ENCODE measurements around the gene YWHAB.

YWHAB gene

DNA sequence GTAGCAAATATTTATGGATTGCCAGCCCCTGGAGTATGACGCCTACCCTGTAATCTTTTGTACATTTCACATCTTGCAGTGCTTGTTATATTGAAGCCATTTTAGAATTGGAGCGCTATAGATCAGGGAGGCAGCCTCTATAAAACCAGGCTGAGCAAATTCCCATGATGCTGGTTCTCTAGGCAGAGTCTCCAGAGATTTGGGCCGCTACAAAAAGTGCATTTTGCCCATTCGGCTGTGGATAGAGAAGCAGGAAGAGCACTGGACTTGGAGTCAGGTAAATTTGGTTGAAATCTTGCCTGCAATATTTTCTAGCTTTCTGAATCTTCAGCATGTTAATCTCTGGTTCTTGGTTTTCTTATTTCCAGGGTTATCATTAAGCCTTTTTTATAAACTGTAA lies 2.0 kb downstream of the YWHAB start:
- TF ChIP-seq, protein P1, sequence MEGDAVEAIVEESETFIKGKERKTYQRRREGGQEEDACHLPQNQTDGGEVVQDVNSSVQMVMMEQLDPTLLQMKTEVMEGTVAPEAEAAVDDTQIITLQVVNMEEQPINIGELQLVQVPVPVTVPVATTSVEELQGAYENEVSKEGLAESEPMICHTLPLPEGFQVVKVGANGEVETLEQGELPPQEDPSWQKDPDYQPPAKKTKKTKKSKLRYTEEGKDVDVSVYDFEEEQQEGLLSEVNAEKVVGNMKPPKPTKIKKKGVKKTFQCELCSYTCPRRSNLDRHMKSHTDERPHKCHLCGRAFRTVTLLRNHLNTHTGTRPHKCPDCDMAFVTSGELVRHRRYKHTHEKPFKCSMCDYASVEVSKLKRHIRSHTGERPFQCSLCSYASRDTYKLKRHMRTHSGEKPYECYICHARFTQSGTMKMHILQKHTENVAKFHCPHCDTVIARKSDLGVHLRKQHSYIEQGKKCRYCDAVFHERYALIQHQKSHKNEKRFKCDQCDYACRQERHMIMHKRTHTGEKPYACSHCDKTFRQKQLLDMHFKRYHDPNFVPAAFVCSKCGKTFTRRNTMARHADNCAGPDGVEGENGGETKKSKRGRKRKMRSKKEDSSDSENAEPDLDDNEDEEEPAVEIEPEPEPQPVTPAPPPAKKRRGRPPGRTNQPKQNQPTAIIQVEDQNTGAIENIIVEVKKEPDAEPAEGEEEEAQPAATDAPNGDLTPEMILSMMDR (IDR thresholded peaks at IDR 0.05; ENCODE audit: insufficient read depth, low read depth, low read length, missing control alignments), result no peak
- H3K4me3 ChIP-seq (ENCODE audit: low read length), result peak overlapping the region; percentile 97
- DNase-seq (ENCODE audit: low read depth), result no peak

DNA sequence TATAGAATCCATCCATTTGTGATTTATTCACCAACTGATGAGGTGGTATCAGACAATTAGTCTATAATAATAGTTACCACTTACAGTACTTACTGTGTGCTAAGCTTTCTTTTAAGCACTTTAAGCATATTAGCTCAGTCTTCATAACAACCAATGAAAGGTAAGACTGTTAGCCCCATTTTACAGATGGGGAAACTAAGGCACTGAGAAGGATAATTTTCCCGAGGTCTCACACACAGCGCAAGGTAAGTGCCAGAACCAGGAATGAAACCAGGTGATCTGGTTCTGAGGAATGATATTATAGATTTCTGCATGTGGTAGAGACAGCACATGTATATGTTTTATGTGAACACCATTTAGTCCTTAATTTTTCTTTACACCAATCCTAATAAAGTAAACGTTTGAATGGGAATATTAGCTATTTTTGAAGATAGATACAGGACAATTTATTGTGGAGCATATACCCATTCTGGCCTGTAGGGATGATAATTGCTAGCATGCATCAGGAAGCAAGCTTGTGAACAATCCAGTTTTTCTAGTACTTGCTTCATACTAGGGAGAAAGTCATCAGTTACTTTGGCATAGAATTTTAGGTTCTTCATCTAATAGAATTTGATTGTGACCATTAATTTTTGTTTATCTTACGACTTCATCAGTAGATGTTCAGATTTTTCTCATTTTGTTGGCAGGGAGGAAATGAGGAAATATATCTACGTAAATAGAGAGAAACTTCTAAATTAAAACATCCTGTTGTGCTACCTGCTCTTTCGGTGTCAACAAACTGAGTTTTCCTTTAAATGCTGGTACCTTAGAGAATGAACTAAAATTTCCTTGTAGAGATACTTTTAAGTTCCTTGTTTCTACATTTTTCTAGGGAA lies 3.0 kb downstream of the YWHAB start:
- DNase-seq (ENCODE audit: low read depth), result peak; percentile 84
- TF ChIP-seq, protein P1 (IDR thresholded peaks at IDR 0.05; ENCODE audit: insufficient read depth, low read depth, low read length, missing control alignments), result peak; percentile 60
- no peak overlapping the region for H3K4me3 ChIP-seq (ENCODE audit: low read length)

DNA sequence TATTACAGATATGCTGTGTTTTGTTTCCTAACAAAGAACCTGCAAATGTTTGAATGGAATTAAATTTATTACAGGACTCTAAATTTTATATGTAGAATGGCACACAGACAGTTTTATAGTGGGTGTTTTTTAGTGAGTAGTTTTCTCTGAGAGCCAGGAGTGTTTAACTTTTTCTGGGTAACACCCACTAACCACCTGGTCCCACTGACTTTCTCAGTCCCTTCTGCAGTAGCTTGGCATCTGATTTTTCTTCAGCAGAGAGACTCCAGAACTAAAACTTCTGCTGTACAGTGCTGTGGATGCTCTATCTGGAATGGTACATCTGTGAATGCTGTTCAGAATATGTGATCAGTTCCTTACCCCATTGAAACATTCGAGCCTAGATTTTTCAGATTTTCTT lies 6.3 kb downstream of the YWHAB start:
- TF ChIP-seq, protein P1 (IDR thresholded peaks at IDR 0.05; ENCODE audit: insufficient read depth, low read depth, low read length, missing control alignments), result no peak
- no peak overlapping the region for H3K4me3 ChIP-seq (ENCODE audit: low read length)
- DNase-seq (ENCODE audit: low read depth), result no peak

DNA sequence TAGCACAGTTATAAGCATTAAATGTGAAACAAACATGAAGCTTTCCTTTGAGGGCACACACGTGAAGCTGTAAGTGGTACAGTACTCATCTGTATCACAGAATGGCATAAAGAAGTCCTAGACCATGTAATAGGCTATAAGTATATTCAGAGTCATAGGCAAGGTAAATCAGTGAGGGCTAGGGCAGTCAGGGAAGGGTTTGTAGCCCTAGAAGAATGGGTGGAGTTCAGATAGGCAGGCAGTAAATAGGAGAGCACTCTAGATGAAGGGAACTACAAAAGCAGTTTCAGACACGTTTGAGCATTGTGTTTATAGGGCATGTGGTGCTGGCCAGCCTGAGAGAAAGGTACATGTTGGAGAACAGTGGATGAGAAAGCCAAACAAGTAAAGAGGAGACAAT lies 9.5 kb downstream of the YWHAB start:
- no peak for DNase-seq (ENCODE audit: low read depth)
- TF ChIP-seq, protein P1 (IDR thresholded peaks at IDR 0.05; ENCODE audit: insufficient read depth, low read depth, low read length, missing control alignments), result no peak
- no peak overlapping the region for H3K4me3 ChIP-seq (ENCODE audit: low read length)

DNA sequence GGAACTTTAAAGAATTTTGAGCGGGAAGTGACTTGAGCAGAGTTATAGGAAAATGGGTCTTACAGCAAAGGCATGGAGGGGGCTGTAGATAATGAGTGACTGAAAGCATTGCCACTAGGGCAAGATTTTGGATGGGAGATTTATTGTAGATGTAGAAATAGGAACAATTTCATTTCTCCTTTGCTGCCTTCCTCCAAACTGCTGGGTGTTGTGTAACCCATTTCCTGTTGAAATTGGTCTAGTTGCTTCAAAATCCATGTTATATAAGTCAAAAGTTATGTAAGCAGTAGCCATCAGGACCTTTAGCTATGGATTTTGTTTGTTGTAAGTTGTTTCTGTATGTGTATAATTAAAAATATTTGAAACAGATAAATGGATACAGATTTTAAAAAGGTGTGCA lies 11.1 kb downstream of the YWHAB start:
- TF ChIP-seq, protein P1 (IDR thresholded peaks at IDR 0.05; ENCODE audit: insufficient read depth, low read depth, low read length, missing control alignments), result no peak
- H3K4me3 ChIP-seq (ENCODE audit: low read length), result no peak overlapping the region
- DNase-seq (ENCODE audit: low read depth), result no peak

DNA sequence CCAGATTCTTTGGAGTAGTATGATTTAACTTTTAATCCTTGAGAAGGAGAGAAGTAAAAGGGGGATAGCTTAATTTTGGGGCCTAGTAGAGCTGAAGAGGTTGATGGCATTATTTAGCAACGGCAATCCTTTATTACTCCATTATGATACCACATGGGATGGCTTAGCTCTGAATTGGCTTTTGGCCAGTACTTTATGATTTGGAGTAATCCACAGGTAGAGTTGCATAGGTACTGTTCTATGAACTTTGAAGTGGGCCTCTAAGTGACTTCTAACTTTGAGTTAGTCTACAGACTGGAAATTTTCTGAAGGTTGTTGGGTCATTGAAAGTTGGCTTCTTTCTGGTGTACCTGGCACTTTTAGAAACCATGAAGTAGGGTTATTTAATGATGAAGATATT lies 11.6 kb downstream of the YWHAB start:
- TF ChIP-seq, protein P1 (IDR thresholded peaks at IDR 0.05; ENCODE audit: insufficient read depth, low read depth, low read length, missing control alignments), result no peak
- H3K4me3 ChIP-seq (ENCODE audit: low read length), result no peak overlapping the region
- no peak for DNase-seq (ENCODE audit: low read depth)

All from epithelial cell of esophagus (primary cell).